ENCODE data around the gene DHX8.
A peak's percentile ranks its signal among the peaks of the same experiment; 100 is the strongest.

The DHX8 gene

DNA sequence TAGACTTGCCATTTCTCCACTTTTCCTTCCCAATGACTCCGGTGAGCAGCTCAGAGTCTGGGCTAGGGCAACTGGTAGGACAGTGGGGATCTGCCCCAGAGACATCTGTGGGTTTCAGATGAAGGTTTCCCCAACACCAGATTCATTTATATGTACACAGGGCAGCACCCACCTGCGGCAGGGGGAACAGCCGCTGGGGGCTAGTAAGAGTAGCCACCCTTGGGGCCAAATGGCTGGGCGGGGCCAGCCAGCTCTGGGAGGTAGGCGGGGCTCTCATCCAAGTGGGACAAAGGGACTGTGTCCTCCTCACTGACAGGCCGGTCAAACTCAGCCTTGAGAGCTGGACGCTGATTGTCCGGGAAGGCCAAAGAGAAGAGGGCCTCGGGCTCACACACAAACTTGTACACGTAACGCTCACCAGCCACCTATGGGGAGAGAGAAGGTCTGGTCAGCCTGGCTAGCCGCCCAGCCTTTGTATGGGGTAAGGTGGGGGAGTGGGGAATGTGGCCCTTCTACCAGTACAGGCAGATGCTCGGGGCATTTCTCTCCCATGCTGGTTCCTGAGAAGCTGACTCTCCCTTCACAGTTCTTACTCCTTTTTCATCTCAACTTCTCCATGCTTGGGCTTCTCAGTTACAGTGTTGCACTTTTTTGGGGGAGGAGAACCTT, 44.7 kb downstream of the DHX8 start:
- H3K27ac ChIP-seq: no peak overlapping the region
- DNase-seq (ENCODE audit: low spot score): no peak

GRCh38 chr17:43528988-43529814, 45.4 kb downstream of the DHX8 start:
- no peak overlapping the region for H3K4me3 ChIP-seq
- DNase-seq (ENCODE audit: low spot score): no peak
- TF ChIP-seq, protein P1, sequence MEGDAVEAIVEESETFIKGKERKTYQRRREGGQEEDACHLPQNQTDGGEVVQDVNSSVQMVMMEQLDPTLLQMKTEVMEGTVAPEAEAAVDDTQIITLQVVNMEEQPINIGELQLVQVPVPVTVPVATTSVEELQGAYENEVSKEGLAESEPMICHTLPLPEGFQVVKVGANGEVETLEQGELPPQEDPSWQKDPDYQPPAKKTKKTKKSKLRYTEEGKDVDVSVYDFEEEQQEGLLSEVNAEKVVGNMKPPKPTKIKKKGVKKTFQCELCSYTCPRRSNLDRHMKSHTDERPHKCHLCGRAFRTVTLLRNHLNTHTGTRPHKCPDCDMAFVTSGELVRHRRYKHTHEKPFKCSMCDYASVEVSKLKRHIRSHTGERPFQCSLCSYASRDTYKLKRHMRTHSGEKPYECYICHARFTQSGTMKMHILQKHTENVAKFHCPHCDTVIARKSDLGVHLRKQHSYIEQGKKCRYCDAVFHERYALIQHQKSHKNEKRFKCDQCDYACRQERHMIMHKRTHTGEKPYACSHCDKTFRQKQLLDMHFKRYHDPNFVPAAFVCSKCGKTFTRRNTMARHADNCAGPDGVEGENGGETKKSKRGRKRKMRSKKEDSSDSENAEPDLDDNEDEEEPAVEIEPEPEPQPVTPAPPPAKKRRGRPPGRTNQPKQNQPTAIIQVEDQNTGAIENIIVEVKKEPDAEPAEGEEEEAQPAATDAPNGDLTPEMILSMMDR (IDR thresholded peaks at IDR 0.05): no peak
- no peak overlapping the region for H3K27ac ChIP-seq

More for the DNA sequence above, 44.7 kb downstream of the DHX8 start:
- H3K4me3 ChIP-seq: no peak overlapping the region
- TF ChIP-seq, protein P1 (IDR thresholded peaks at IDR 0.05): no peak

DNA sequence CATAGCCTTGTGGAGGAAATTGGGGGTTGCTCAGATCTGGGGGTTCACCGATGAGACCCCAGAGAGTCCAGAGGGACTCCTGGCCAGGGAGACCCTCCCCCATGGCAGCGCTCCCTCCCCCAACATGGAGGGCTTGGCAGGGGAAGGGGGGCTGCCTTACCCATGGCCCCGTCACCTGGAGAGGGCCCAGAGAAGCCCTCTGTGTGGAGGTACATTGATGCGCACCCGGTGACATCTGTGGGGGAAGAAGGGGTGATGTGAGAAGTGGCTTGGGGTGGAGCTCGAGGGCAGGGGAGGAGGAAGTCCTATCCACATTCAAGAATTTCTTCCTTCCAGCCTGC, 46.1 kb downstream of the DHX8 start:
- TF ChIP-seq, protein P1 (IDR thresholded peaks at IDR 0.05): no peak
- DNase-seq (ENCODE audit: low spot score): no peak
- Histone ChIP-seq H3K4me3 (peak overlapping the region; percentile 58), H3K27ac (peak overlapping the region; percentile 12 to 76)

DNA sequence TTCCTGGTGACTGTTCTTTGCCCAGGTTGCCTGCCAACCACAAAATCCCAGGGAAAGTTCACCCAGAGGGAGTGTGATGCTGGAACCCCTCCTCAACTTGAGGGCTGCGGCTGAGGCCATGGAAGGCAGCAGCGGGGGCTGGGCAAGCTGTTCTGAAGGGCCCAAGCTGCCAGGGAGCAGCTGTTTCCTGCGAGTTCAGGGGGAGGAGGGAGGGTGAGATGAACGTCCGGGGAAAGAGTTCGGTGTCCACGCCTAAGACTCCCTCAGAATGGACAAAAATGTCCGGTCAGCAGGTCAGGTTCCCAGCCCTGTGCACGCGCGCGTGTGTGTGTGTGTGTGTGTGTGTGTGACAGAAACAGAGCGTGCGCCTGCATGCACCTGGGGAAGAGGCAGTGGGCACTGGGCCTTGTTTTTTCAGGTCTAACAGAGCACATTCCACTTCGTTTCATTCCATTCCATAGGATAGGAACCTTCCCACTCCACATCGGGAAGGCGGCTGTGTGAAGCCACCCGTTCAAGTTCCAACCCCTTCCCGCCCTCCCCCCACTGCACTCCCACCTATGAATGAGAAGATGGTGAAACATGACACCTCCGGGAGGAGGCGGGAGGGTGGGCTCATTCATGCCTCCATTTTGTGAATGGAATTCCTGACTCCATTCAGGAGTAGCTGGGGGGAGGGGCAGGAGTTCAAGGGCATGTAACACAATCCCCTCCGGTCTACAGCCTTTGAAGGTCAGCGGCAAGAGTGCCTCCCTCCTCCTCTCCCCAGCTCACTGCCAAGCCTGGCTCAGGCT, 46.7 kb downstream of the DHX8 start:
- peak overlapping the region; percentile 12 to 76 for H3K27ac ChIP-seq
- no peak for DNase-seq (ENCODE audit: low spot score)
- TF ChIP-seq, protein P1 (IDR thresholded peaks at IDR 0.05): no peak
- H3K4me3 ChIP-seq: peak overlapping the region; percentile 58

DNA sequence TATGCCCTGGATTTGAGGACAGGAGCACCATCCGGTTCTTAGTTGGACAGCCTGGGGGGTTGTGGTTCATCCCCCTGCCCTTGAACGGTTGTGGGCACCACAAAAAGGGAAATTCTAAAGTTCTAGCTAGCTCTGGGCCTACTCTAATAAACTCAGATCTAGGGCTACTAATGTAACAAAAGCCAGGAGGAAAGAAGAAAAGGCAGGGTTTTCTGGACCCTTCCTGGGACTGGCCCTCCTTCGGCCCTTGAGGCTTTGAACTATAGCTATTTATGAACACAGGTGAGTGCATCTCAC, 47.3 kb downstream of the DHX8 start:
- Histone ChIP-seq H3K27ac (peak overlapping the region in 1 of 2 donors; percentile 76), H3K4me3 (peak overlapping the region; percentile 58)
- TF ChIP-seq, protein P1 (IDR thresholded peaks at IDR 0.05): no peak
- DNase-seq (ENCODE audit: low spot score): no peak

DNA sequence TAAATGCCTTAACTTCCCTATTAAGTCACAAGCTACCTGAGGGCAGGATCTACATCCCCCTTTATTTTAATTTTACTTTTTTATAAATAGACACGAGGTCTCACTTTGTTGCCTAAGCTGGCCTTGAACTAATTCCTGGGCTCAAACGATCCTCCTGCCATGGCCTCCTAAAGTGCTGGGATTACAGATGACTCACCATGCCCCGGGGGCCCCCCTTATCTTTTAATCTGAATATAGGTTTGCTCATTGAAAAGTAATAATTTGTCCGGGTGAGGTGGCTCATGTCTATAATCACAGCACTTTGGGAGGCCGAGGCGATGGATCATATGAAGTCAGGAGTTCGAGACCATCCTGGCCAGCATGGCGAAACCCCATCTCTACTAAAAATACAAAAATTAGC, 48.2 kb downstream of the DHX8 start:
- no peak for DNase-seq (ENCODE audit: low spot score)
- TF ChIP-seq, protein P1 (IDR thresholded peaks at IDR 0.05): no peak

More for the DNA sequence above, 48.2 kb downstream of the DHX8 start:
- H3K4me3 ChIP-seq: no peak overlapping the region
- H3K27ac ChIP-seq: no peak overlapping the region
